ENCODE data around the gene POLR3A.
"Not testable (repeated sequence)": the region's sequence is repeated elsewhere in the genome, so short reads cannot be mapped to it uniquely, and the experiment has no call there.

Gene POLR3A

GRCh38 chr10:78029269-78030226, at the start of gene POLR3A:
TSS of gene POLR3A (minus strand) at chr10:78029515. CDS start at chr10:78029407, 108 bp downstream.
- peak; percentile 48 for FAIRE-seq
- DNase-seq (ENCODE audit: low spot score) = peak; percentile 96

GRCh38 chr10:78078539-78079330, 49.4 kb upstream of the POLR3A start:
- DNase-seq (ENCODE audit: low spot score) (no peak), FAIRE-seq (no peak)

GRCh38 chr10:78075806-78076205, 46.5 kb upstream of the POLR3A start:
- not testable (repeated sequence) for FAIRE-seq; DNase-seq (ENCODE audit: low spot score)

GRCh38 chr10:78072504-78072903, 43.2 kb upstream of the POLR3A start:
- no peak for DNase-seq (ENCODE audit: low spot score)
- FAIRE-seq = no peak

- DNase-seq (ENCODE audit: low spot score) = no peak
- no peak for FAIRE-seq
Measured at GRCh38 chr10:78071857-78072179, 42.5 kb upstream of the POLR3A start.

- FAIRE-seq (no peak), DNase-seq (ENCODE audit: low spot score) (no peak)
Measured at GRCh38 chr10:78071140-78071856, 42.0 kb upstream of the POLR3A start.

GRCh38 chr10:78070726-78071125, 41.4 kb upstream of the POLR3A start:
- no peak for DNase-seq (ENCODE audit: low spot score)
- no peak for FAIRE-seq

GRCh38 chr10:78070064-78070463, 40.7 kb upstream of the POLR3A start:
- DNase-seq (ENCODE audit: low spot score); FAIRE-seq: not testable (repeated sequence)

GRCh38 chr10:78069151-78069550, 39.8 kb upstream of the POLR3A start:
- FAIRE-seq (no peak), DNase-seq (ENCODE audit: low spot score) (no peak)

GRCh38 chr10:78066728-78067430, 37.6 kb upstream of the POLR3A start:
- no peak for DNase-seq (ENCODE audit: low spot score)
- no peak for FAIRE-seq

- DNase-seq (ENCODE audit: low spot score) (no peak), FAIRE-seq (peak; percentile 50)
Measured at GRCh38 chr10:78066012-78066411, 36.7 kb upstream of the POLR3A start.

GRCh38 chr10:78065611-78066010, 36.3 kb upstream of the POLR3A start:
- no peak for DNase-seq (ENCODE audit: low spot score)
- FAIRE-seq = no peak

GRCh38 chr10:78064919-78065318, 35.6 kb upstream of the POLR3A start:
- not testable (repeated sequence) for FAIRE-seq; DNase-seq (ENCODE audit: low spot score)

GRCh38 chr10:78063236-78063635, 33.9 kb upstream of the POLR3A start:
- FAIRE-seq = no peak
- no peak for DNase-seq (ENCODE audit: low spot score)

- no peak for FAIRE-seq
Measured at GRCh38 chr10:78062296-78062695, 33.0 kb upstream of the POLR3A start.

GRCh38 chr10:78059906-78060702, 30.8 kb upstream of the POLR3A start:
- FAIRE-seq (no peak), DNase-seq (ENCODE audit: low spot score) (no peak)

More at GRCh38 chr10:78062296-78062695, 33.0 kb upstream of the POLR3A start:
- DNase-seq (ENCODE audit: low spot score) = no peak

GRCh38 chr10:78058562-78058961, 29.2 kb upstream of the POLR3A start:
- DNase-seq (ENCODE audit: low spot score) = no peak
- no peak for FAIRE-seq

GRCh38 chr10:78053211-78053868, 24.0 kb upstream of the POLR3A start:
- DNase-seq (ENCODE audit: low spot score) (no peak), FAIRE-seq (no peak)

GRCh38 chr10:78049851-78050250, 20.5 kb upstream of the POLR3A start:
- DNase-seq (ENCODE audit: low spot score) = no peak
- no peak for FAIRE-seq
